Esophagus squamous epithelium (tissue), 4 donors: ENCODE measurements around the gene HM13.

Source experiments
- CTCF ChIP-seq, 6 experiments: fragments of 450-650 bp in 4 of 6; fragments of 200-600 bp in 2 of 6; sonication (generic) in 2 of 6; IDR thresholded peaks; one replicate each; pipeline ENCODE4 v1.5.1; 2016 to 2019; ENCODE audit warnings: antibody characterized with exemption in 6 of 6, mild to moderate bottlenecking in 4 of 6, moderate library complexity in 4 of 6
- POLR2A ChIP-seq, 4 donors: fragments of 450-650 bp; IDR thresholded peaks; one replicate each; pipeline ENCODE4 v1.6.1; 2017; ENCODE audit warnings: antibody characterized with exemption in 4 of 4, mild to moderate bottlenecking in 4 of 4, moderate library complexity in 3 of 4

- TF ChIP-seq CTCF (IDR thresholded peaks at IDR 0.05), result no peak
- TF ChIP-seq POLR2A (IDR thresholded peaks at IDR 0.05), result no peak
Observed at GRCh38 chr20:31594558-31595379, 80.5 kb downstream of the HM13 start.
